ENCODE measurements around the gene SYTL3. TPM values are rescaled to one million over a fixed set of nuclear protein-coding genes. Genes with fewer than 3 reads are reported as not detected.

SYTL3 gene
- total and polyA plus RNA-seq, 2 of the 8 experiments (the other 6 are each of a cell fraction or from before 2014, with no cell fraction given): 0.27 to 0.99 TPM

DNA sequence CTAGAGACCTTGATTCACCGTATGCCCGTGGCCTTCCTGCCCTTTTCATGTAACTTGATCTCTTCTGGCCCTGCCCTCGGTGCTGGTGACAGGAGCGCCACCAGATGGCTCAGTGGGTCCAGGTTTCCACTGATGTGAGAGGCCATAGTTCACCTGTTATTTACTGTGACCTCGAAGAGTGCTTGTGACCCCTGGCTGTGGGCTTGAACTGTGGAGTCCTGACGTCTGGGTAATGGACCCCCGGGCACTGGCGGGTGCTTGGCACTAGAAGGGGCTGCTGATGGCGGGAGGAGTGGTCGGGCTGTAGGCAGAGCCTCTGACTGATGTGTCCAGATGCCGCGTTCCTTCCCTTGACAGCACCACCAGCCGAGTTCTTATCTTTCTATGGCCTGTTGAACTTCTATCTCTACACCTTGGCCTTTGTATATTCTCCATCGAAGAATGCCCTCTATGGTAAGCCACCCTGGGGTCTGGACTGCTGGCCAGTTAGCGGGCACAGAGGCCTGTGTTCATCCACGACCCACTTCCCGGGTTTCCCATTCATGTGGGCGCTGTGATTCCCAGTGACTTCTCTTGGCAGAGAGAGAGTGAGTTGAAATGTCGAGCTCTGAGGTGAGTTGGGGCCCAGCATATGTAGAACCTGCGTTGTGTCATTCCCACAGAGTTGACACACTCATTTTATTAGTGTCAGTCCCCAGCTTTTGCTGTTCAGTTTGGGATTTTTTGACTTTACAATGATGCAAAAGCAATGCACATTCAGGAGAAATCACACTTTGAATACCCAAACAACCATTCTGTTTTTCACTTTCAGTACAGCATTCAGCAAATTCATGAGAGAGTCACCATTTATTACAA lies 20.3 kb upstream of the SYTL3 start:
- H2BK20ac ChIP-seq (ENCODE audit: low read length): no peak overlapping the region
- POLR2A ChIA-PET (ENCODE audit: partially characterized antibody): interaction anchor here (1.4 to 2.0 kb wide), 2 partner anchors 15 to 16 kb away, joined by 6 read pairs; partner anchors contain the start of gene DYNLT1
- TF ChIP-seq BRCA1 (IDR thresholded peaks at IDR 0.05; ENCODE audit: low read depth, low read length) (no peak), RAD21 (IDR thresholded peaks at IDR 0.05 in 1 of 2, conservative IDR thresholded peaks at IDR 0.05 in 1 of 2; ENCODE audit: low read depth in 2 of 2, low read length in 2 of 2) (peak; percentile 65 to 75), CTCF (IDR thresholded peaks at IDR 0.05; ENCODE audit: control extremely low read depth in 1 of 3, insufficient read depth in 1 of 3, low read depth in 1 of 3, low read length in 3 of 3) (peak; percentile 55 to 65 (median 57)), ATF3 (IDR thresholded peaks at IDR 0.05; ENCODE audit: insufficient read depth, low read depth, low read length) (no peak), SP1 (IDR thresholded peaks at IDR 0.05; ENCODE audit: low read depth, low read length) (no peak), POLR2AphosphoS5 (IDR thresholded peaks at IDR 0.05; ENCODE audit: low read depth, low read length) (no peak), HDAC2 (IDR thresholded peaks at IDR 0.05; ENCODE audit: borderline replicate concordance in 1 of 2, low read depth in 2 of 2, low read length in 2 of 2) (no peak)

More for the DNA sequence above, 20.3 kb upstream of the SYTL3 start:
- no peaks in the 10 kb centered on the region for H3K27me3 ChIP-seq (replicated peaks in 1 of 4; ENCODE audit: control insufficient read depth in 3 of 4, extremely low read depth in 1 of 4, insufficient read depth in 3 of 4, low read length in 3 of 4)
- no peak overlapping the region for H2AK5ac ChIP-seq (ENCODE audit: low read depth, low read length)
- no peak overlapping the region for H3K4ac ChIP-seq (replicated peaks; ENCODE audit: insufficient read length, low read depth, low read length)
- H3K27ac ChIP-seq (ENCODE audit: low read depth, low read length): no peak overlapping the region
- no peak overlapping the region for H2BK12ac ChIP-seq (ENCODE audit: low read depth, low read length)
- WGBS, 2 experiments (ENCODE audit: extremely low coverage in 1 of 2, insufficient coverage in 1 of 2, insufficient read length in 1 of 2, insufficient replicate concordance in 2 of 2, low coverage in 1 of 2, low lambda C conversion rate in 2 of 2, missing lambda C conversion rate in 1 of 2): 82% methylated on average over 20 of the region's 20 CpGs; no CpG with 5 or more reads in 1 of the 2 experiments
- no peak overlapping the region for H3K14ac ChIP-seq (ENCODE audit: insufficient read length)
- no peak overlapping the region for H4K91ac ChIP-seq (replicated peaks; ENCODE audit: insufficient read length, low read length)
- no peak overlapping the region for H3K23ac ChIP-seq (ENCODE audit: insufficient read length)
- no peak overlapping the region for H3K4me3 ChIP-seq (ENCODE audit: extremely low read depth in 1 of 4, insufficient read depth in 2 of 4, low read depth in 3 of 4, low read length in 4 of 4)
- DNase-seq (ENCODE audit: low read depth in 1 of 2, low spot score in 2 of 2): peak in 1 of 2 experiments; percentile 60
- no peak overlapping the region for H4K5ac ChIP-seq (ENCODE audit: insufficient read length, low read depth, low read length)
- peak; percentile 73 for FAIRE-seq
- no peak overlapping the region for H3K4me2 ChIP-seq (ENCODE audit: insufficient read depth in 1 of 2, low read depth in 2 of 2, low read length in 2 of 2)
- H3K79me2 ChIP-seq (ENCODE audit: control insufficient read depth in 1 of 2, insufficient read depth in 2 of 2, low read length in 2 of 2): no peaks in the 10 kb centered on the region
- peaks cover 0 to 12% of the 10 kb centered on the region in 2 experiments for H4K20me1 ChIP-seq (replicated peaks in 1 of 2; ENCODE audit: control insufficient read depth in 1 of 2, insufficient read depth in 2 of 2, low read length in 2 of 2)
- H2BK120ac ChIP-seq (replicated peaks; ENCODE audit: low read depth, low read length): no peak overlapping the region
- no peak overlapping the region for H2BK5ac ChIP-seq (ENCODE audit: low read depth, low read length)
- H3K4me1 ChIP-seq (replicated peaks in 1 of 4; ENCODE audit: control insufficient read depth in 3 of 4, insufficient read depth in 4 of 4, low read length in 3 of 4): peaks cover 0 to 7% (median 0%) of the 10 kb centered on the region in 4 experiments; a peak in 3 of 7 replicates
- no peak overlapping the region for H2BK15ac ChIP-seq (ENCODE audit: low read length)
- H3K9me3 ChIP-seq (ENCODE audit: insufficient read depth in 2 of 2, low read depth in 1 of 2, low read length in 1 of 2): no peaks in the 10 kb centered on the region
- no peak overlapping the region for H3K18ac ChIP-seq (ENCODE audit: extremely low read depth, low read length)
- peaks cover 6% of the 10 kb centered on the region; the same call in 1 of the 2 replicates for H3K23me2 ChIP-seq (ENCODE audit: low read depth, low read length)
- H3K56ac ChIP-seq (replicated peaks; ENCODE audit: insufficient read length, low read depth, low read length): no peak overlapping the region
- CTCF ChIA-PET (ENCODE audit: partially characterized antibody): interaction anchor here (0.6 to 3.1 kb wide), 14 partner anchors 9 to 424 kb away, joined by 3 to 10 read pairs (median 5); no protein-coding TSS in a partner anchor
- no peak overlapping the region; the same call in 1 of the 2 replicates for H4K8ac ChIP-seq (ENCODE audit: extremely low read depth, insufficient read depth, low read length)
- no peak overlapping the region for H3K9ac ChIP-seq (replicated peaks in 1 of 4; ENCODE audit: extremely low read depth in 1 of 4, low read depth in 3 of 4, low read length in 3 of 4)
- H3K36me3 ChIP-seq (ENCODE audit: control insufficient read depth in 2 of 4, insufficient read depth in 4 of 4, low read length in 3 of 4): peaks cover 2 to 44% (median 28%) of the 10 kb centered on the region in 4 experiments; a peak in 7 of 8 replicates
- H3K79me1 ChIP-seq (ENCODE audit: low read depth, low read length): peaks cover 2% of the 10 kb centered on the region
- no peak overlapping the region for H2AFZ ChIP-seq (ENCODE audit: low read length)
